GM23248 (cell line): ENCODE data around the gene NPC1. TPM values are rescaled to one million over a fixed set of nuclear protein-coding genes. Genes with fewer than 3 reads are reported as not detected.
A peak's percentile ranks its signal among the peaks of the same experiment; 100 is the strongest.
"Not testable (repeated sequence)": the region's sequence is repeated elsewhere in the genome, so short reads cannot be mapped to it uniquely, and the experiment has no call there.

Experiments
- DNase-seq: peaks from one replicate; pipeline ENCODE4 v3.0.0-alpha.2; 2015
- H2AFZ ChIP-seq: fragments of 200-600 bp; sonication (generic); 2 replicates; pipeline ENCODE4 v1.6.1; 2016; ENCODE audit warnings: antibody characterized with exemption
- H3F3A ChIP-seq: fragments of 200-600 bp; sonication (generic); 2 replicates; pipeline ENCODE4 v1.6.1; 2016; ENCODE audit warnings: mild to moderate bottlenecking, antibody characterized with exemption, mixed run types; ENCODE audit not compliant: insufficient read depth
- H3K27ac ChIP-seq: fragments of 200-600 bp; sonication (generic); 2 replicates; pipeline ENCODE4 v1.5.1; 2016; ENCODE audit warnings: mild to moderate bottlenecking
- H3K27me3 ChIP-seq: fragments of 200-600 bp; sonication (generic); replicated peaks from 2 replicates; pipeline ENCODE4 v1.6.1; 2016; ENCODE audit warnings: mild to moderate bottlenecking; ENCODE audit not compliant: insufficient read depth
- H3K36me3 ChIP-seq: fragments of 200-600 bp; sonication (generic); 2 replicates; pipeline ENCODE4 v1.6.1; 2016; ENCODE audit warnings: low read depth, mild to moderate bottlenecking
- H3K4me1 ChIP-seq: fragments of 200-600 bp; sonication (generic); 2 replicates; pipeline ENCODE4 v1.6.1; 2016; ENCODE audit warnings: mild to moderate bottlenecking; ENCODE audit not compliant: insufficient read depth
- H3K4me2 ChIP-seq: fragments of 200-600 bp; sonication (generic); one replicate; pipeline ENCODE4 v1.6.1; 2016; ENCODE audit warnings: mild to moderate bottlenecking; ENCODE audit not compliant: unreplicated experiment
- H3K4me3 ChIP-seq: fragments of 200-600 bp; sonication (generic); 2 replicates; pipeline ENCODE4 v1.5.1; 2016; ENCODE audit warnings: mild to moderate bottlenecking
- H3K79me2 ChIP-seq: fragments of 200-600 bp; sonication (generic); 2 replicates; pipeline ENCODE4 v1.6.1; 2016; ENCODE audit warnings: mild to moderate bottlenecking; ENCODE audit not compliant: insufficient read depth
- H3K9ac ChIP-seq: fragments of 200-600 bp; sonication (generic); 2 replicates; pipeline ENCODE4 v1.6.1; 2016; ENCODE audit warnings: mild to moderate bottlenecking
- H3K9me2 ChIP-seq: fragments of 200-600 bp; sonication (generic); 2 replicates; pipeline ENCODE4 v1.6.1; 2016; ENCODE audit warnings: mixed run types, mild to moderate bottlenecking, moderate library complexity; ENCODE audit not compliant: insufficient read depth
- H3K9me3 ChIP-seq: fragments of 200-600 bp; sonication (generic); one replicate; pipeline ENCODE4 v1.6.1; 2017; ENCODE audit warnings: low read depth
- H4K20me1 ChIP-seq: fragments of 200-600 bp; sonication (generic); 2 replicates; pipeline ENCODE4 v1.6.0; 2016; ENCODE audit not compliant: insufficient read depth
- EZH2 ChIP-seq: fragments of 200-600 bp; sonication (generic); IDR thresholded peaks from 2 replicates; pipeline ENCODE4 v1.6.1; 2018; ENCODE audit warnings: antibody characterized with exemption, mild to moderate bottlenecking; ENCODE audit not compliant: insufficient read depth, poor library complexity, severe bottlenecking
- EZH2phosphoT487 ChIP-seq: fragments of 200-600 bp; sonication (generic); IDR thresholded peaks from 2 replicates; pipeline ENCODE4 v1.6.1; 2018; ENCODE audit warnings: antibody characterized with exemption, moderate library complexity, mild to moderate bottlenecking, low read depth; ENCODE audit not compliant: insufficient read depth
- WGBS, 2 experiments: methylation state at CpG; one replicate each; pipeline ENCODE4 v1.1.6; 2015 to 2017; ENCODE audit warnings: low lambda C conversion rate in 2 of 2, low coverage in 1 of 2; ENCODE audit errors: missing lambda C conversion rate in 2 of 2; 5-methylcytosine and 5-hydroxymethylcytosine counted together
- in situ Hi-C: fragments of 300-500 bp; cut with MboI; formaldehyde crosslinking; loops from 2 replicates; pipeline ENCODE4 v1.15.0; 2020
- polyA plus RNA-seq: library from polyadenylated mRNA; unstranded; fragments of >200 nt; fragmentation: Nextera tagmentation; extraction: Ambion mirVana; gene quantifications from 2 replicates; pipeline ENCODE4 v1.2.1, GENCODE V29; 2016
- total RNA-seq: library from RNA; depleted of rRNA; stranded (reverse); fragments of >200 nt; shearing (Covaris generic); gene quantifications from 2 replicates; pipeline ENCODE4 v1.2.3, GENCODE V29; 2014

The NPC1 gene
- total and polyA plus RNA-seq, 2 experiments from 2014 or later, result 28.1 to 28.7 TPM

GRCh38 chr18:23498117-23498516, 88.2 kb downstream of the NPC1 start:
- Histone ChIP-seq H3K27me3 (no peaks in the 10 kb centered on the region), H3K4me3 (no peak overlapping the region), H3K27ac (no peak overlapping the region), H3K9me3 (no peaks in the 10 kb centered on the region), H3K9me2 (no peaks in the 10 kb centered on the region), H3K4me2 (no peak overlapping the region), H3K36me3 (no peaks in the 10 kb centered on the region), H3F3A (no peaks in the 10 kb centered on the region), H3K4me1 (peaks cover 6% of the 10 kb centered on the region; the same call in 1 of the 2 replicates), H3K79me2 (no peaks in the 10 kb centered on the region), H4K20me1 (no peaks in the 10 kb centered on the region), H3K9ac (no peak overlapping the region), H2AFZ (peak overlapping the region; percentile 17; the same call in 1 of the 2 replicates)
- DNase-seq, result no peak
- TF ChIP-seq EZH2phosphoT487 (no peak), EZH2 (no peak)
- 92 to 98% methylated on average over 2 of the region's 2 CpGs for WGBS, 2 experiments
- in situ Hi-C loops, result no loop called here

- TF ChIP-seq EZH2 (no peak), EZH2phosphoT487 (no peak)
- Histone ChIP-seq H2AFZ (no peak overlapping the region), H3K9me2 (no peaks in the 10 kb centered on the region), H3K27me3 (no peaks in the 10 kb centered on the region), H3K9me3 (no peaks in the 10 kb centered on the region), H3K27ac (no peak overlapping the region), H3F3A (no peaks in the 10 kb centered on the region), H3K9ac (no peak overlapping the region), H3K4me2 (no peak overlapping the region), H3K4me3 (no peak overlapping the region), H3K79me2 (no peaks in the 10 kb centered on the region), H3K4me1 (no peaks in the 10 kb centered on the region), H4K20me1 (no peaks in the 10 kb centered on the region), H3K36me3 (no peaks in the 10 kb centered on the region)
- WGBS, 2 experiments, result 64 to 68% methylated on average over 12 of the region's 12 CpGs
- in situ Hi-C loops, result no loop called here
- no peak for DNase-seq
Observed at GRCh38 chr18:23495723-23496440, 90.4 kb downstream of the NPC1 start.

GRCh38 chr18:23494992-23495391, 91.3 kb downstream of the NPC1 start:
- Histone ChIP-seq H3K27ac (no peak overlapping the region), H3K9me2 (no peaks in the 10 kb centered on the region), H3K36me3 (no peaks in the 10 kb centered on the region), H3K79me2 (no peaks in the 10 kb centered on the region), H3K9me3 (no peaks in the 10 kb centered on the region), H3F3A (no peaks in the 10 kb centered on the region), H2AFZ (no peak overlapping the region), H3K4me3 (no peak overlapping the region), H3K4me2 (no peak overlapping the region), H3K4me1 (no peaks in the 10 kb centered on the region), H4K20me1 (no peaks in the 10 kb centered on the region), H3K27me3 (no peaks in the 10 kb centered on the region), H3K9ac (no peak overlapping the region)
- in situ Hi-C loops, result no loop called here
- no peak for DNase-seq
- 45 to 50% methylated on average over 1 of the region's 1 CpG for whole genome bisulfite sequencing, 2 experiments
- TF ChIP-seq EZH2 (no peak), EZH2phosphoT487 (no peak)

- H3K36me3 ChIP-seq, result no peaks in the 10 kb centered on the region
- DNase-seq, result no peak
- no peak overlapping the region for H3K4me2 ChIP-seq
- H4K20me1 ChIP-seq, result no peaks in the 10 kb centered on the region
- H2AFZ ChIP-seq, result no peak overlapping the region
- no peak overlapping the region for H3K4me3 ChIP-seq
- WGBS, 2 experiments, result 92 to 94% methylated on average over 1 of the region's 1 CpG
- H3K9ac ChIP-seq, result no peak overlapping the region
- H3K27me3 ChIP-seq, result no peaks in the 10 kb centered on the region
- H3K9me2 ChIP-seq, result no peaks in the 10 kb centered on the region
- no peaks in the 10 kb centered on the region for H3K9me3 ChIP-seq
- no peaks in the 10 kb centered on the region for H3K4me1 ChIP-seq
- H3K27ac ChIP-seq, result no peak overlapping the region
- in situ Hi-C loops, result no loop called here
- H3F3A ChIP-seq, result no peaks in the 10 kb centered on the region
- no peaks in the 10 kb centered on the region for H3K79me2 ChIP-seq
- TF ChIP-seq EZH2, result no peak
- no peak for TF ChIP-seq EZH2phosphoT487
Observed at GRCh38 chr18:23493654-23494053, 92.7 kb downstream of the NPC1 start.

GRCh38 chr18:23489586-23489985, 96.7 kb downstream of the NPC1 start:
- WGBS, 2 experiments, result 67 to 68% methylated on average over 5 of the region's 5 CpGs
- H3K9ac ChIP-seq, H3K4me2 ChIP-seq, H2AFZ ChIP-seq, in situ Hi-C loops, H3K36me3 ChIP-seq, H3F3A ChIP-seq, H3K9me2 ChIP-seq, DNase-seq, H3K27ac ChIP-seq, H4K20me1 ChIP-seq, H3K4me1 ChIP-seq, H3K27me3 ChIP-seq, H3K9me3 ChIP-seq, H3K4me3 ChIP-seq, H3K79me2 ChIP-seq: not testable (repeated sequence)
